Middle frontal gyrus (tissue), 1 donor: ENCODE data around the gene TRMT11.
"Not testable (repeated sequence)": the region's sequence is repeated elsewhere in the genome, so short reads cannot be mapped to it uniquely, and the experiment has no call there.

Experiments
- DNase-seq: peaks from one replicate; pipeline ENCODE4 v3.0.0-alpha.2; 2015; ENCODE audit warnings: low spot score; ENCODE audit errors: extremely low spot score

The TRMT11 gene

GRCh38 chr6:125986301-125987025 is at the start of gene TRMT11:
Gene TRMT11, plus strand, starts transcription at chr6:125986540. Its CDS starts 11 bp downstream, at chr6:125986551.
- DNase-seq: peak; percentile 82

DNA sequence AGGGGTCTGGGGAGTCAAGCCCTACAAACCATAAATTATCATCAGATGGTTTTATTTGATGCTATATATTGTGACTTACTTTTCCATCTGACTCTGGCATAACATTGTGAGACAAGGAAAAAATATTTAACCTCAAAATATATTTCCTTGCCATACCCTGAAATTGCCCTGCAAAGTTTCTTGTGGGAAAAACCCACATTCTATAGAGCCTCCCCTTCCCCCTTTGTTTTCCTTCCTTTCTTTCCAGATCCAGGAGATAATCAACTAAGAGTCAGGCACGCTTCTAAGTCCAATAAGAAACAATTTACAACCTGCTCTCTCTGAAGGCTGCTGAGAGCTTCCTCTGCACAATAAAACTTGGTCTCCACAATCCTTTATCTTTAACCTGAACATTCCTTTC is 47.3 kb upstream of the TRMT11 start:
- no peak for DNase-seq

GRCh38 chr6:125939791-125940190 is 46.5 kb upstream of the TRMT11 start:
- DNase-seq: no peak

DNA sequence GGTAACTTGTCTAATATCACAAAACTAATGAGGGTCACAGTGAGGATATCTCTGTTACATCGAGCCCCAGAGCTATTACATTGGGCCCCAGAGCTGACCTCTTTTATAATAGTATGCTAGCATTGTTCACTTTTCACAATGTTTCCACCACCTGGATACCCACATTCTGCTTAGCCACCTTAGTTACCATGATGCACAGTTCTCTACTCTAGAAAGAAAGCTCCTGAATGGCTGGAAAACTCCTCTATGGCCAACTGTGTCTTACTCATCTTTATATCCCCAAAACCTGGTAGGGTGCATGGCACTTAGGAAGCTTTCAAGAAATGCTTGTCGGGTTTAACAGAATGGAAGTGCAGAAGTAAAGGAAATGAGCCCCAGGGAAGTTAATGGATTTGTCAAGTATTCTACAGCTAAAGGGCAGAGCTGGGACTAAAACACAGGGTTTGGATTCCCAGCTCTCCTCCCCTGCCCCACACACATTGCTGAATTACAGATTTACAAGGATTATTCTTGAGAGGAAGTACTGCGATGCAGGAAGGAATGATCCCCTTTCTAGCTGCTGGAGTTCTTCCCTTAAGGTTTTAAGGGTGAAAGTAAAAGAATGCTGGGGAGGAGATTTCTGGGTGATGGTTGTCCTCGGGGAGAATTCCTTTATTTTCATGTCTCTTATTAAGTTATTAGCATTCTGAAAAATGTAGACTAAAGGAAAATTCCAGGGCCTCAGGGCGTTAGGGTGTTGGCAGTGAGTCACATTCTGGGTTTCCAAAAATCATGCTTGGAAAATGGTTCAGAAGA is 45.9 kb upstream of the TRMT11 start:
- no peak for DNase-seq

DNA sequence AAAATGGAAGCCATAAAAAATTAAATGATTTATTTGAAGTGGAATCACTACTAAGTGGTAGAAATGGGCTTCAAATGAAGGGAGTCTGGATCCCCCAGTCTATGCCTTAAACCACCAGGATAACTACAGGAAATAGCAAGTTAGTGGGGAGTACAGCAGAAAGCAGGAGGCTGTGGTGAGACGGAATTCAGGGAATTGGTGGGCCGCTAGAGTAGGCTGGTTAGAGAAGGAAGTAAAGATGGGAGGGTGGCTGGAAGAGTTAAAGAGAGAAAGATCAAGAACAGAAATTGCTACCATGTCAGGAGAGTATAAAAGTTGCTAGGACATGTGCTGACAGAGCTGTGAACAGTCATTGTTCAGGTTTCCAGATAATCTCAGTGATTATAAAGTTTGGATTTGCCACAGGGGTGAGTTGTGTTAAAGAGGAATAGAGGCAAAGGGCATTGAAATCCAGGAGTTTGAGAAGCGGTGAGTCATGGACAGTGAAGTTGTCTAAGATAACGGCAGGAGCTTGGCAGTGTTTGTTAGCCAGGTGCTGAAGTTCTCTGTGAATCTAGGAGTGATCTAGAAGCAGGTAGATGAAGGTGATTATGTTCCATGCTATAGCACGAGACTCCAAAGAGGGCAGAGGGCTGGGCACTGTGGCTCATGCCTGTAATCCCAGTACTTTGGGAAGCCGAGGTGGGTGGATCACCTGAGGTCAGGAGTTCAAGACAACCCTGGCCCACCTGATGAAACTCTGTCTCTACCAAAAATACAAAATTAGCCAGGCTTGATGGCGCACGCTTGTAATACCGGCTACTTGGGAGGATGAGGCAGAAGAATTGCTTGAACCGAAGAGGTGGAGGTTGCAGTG is 43.4 kb upstream of the TRMT11 start:
- no peak for DNase-seq

DNA sequence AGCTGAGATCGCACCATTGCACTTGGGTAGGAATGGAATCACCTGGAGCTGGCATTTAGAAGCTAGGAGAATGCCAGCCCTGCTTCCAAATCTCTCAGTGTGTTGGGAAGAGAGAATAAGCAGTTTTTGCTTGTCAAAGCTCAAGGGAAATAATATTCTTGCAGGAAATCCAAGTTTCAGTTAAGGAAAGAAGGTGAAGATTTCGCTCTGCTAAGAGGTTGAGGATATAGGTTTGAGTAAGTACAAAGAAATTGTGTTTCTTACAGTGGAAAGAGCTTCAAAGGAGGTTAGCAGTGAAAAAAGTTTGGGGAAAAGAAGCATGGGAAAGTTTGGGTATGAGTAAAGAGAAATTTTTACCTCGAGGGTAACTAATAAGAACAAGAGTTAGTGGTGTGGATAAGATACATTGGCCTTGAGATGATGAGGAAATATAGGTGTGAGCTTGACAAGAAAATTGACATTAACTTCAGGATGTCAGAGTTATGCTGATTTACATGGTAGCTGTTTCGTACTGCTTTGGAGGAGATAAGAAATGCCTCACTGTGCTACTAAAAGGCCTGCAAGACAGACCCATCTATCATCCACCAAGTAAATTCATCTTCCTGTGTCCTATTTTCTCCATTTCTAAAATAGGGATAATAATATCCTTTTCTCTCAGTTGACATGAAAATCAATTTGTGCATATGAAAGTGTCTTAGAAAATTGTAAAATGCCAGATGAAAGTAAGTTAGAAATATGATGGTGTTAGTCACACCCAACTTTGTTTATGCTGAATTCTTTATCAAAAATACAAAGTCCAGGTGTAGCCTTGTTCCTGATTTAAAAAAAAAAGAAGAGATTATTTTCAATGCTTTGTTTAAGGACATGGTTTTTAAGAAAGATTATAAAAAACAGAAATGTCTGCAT is 42.6 kb upstream of the TRMT11 start:
- no peak for DNase-seq

- no peak for DNase-seq
Measured at GRCh38 chr6:125944434-125944816, 41.9 kb upstream of the TRMT11 start.

- no peak for DNase-seq
Measured at GRCh38 chr6:125944896-125945295, 41.4 kb upstream of the TRMT11 start.

DNA sequence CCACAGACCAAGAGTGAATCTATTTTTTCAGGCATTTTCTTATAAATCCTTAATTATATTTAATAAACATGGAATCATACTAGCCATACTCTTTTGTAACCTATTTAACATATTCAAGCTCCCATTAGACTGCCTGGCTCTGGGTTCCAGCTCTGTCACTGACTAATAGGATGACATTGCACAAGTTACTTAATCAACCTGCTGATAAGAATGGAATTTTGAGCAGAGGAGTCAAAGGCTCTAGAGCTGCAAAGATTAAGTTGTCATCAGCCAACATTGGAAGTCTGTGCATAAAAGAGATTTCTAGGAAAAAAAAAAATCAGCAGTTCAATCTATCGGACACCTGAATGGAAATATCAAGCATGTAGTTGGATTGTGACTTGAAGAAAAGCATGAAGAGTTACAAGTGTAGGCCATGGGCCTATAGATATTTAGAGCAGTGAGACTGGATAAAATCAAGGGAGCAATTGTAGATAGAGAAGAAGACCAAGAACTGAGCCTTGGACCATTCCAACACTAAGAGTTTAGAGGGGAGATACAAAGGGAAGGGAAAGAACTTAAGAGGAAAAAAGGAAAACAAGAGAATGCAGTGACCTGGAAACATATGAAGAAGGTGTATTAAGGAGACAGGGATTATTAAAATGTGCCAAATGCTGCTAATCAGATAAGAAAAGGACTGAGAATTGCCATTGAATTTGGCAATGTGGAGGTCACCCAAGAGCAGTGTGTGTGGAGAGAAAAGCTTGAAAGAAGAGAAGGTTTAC is 40.8 kb upstream of the TRMT11 start:
- no peak for DNase-seq

GRCh38 chr6:125947615-125948014 is 38.7 kb upstream of the TRMT11 start:
- no peak for DNase-seq

DNA sequence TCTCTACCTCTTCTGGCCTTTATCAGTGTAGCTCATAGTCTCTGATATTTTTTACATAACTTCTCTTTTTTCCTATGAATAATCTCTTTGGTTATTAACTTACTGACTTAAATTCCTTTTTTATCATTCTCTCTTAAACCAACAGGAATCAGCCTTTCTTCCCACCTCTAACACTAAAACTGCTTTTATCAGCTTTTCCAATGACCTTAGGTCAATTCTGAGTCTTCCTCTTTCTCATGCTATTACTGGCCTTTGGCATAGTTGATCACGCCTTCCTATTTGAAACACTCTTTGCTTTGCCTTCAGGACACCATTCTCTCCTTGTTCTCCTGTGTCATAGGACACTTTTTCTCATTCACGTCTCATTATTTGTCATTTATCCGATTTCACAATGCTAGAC is 37.9 kb upstream of the TRMT11 start:
- no peak for DNase-seq

DNA sequence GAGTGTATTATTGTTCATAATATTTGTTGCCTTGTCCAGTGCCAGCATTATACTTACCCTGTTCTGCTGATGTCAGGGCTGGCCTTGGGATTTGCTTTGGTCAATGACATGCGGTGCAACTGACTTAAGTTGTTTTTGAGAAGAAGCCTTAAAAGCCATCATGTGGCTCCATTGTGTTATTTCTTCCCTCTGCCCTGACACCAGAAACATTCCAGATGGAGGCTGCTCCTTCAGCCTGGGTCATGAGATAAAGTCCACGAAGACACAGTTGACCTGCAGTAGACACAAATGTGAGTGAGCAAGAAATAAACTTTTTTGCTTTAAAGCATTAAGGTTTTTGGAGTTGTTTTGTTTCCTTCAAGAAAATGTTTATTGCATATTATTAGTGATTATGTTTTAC is 37.3 kb upstream of the TRMT11 start:
- no peak for DNase-seq

DNA sequence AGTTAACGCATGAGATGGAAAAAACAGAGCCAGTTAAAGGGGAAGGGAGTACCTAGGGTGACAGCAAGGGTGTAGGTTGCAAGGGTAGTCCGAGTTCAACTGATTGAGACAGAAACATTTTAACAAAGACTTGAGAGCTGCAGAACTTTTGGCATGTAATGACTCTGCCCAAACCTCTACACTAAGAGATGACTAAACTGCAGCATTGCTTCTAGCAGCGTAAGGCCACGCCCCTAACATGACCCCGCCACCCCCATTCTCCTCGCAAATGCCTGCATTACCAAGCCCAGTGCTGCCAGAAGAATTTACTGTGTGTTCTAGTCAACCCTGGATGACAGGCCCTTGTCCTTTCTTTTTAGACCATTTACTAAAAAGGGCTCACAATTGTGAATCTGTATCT is 36.0 kb upstream of the TRMT11 start:
- no peak for DNase-seq

DNA sequence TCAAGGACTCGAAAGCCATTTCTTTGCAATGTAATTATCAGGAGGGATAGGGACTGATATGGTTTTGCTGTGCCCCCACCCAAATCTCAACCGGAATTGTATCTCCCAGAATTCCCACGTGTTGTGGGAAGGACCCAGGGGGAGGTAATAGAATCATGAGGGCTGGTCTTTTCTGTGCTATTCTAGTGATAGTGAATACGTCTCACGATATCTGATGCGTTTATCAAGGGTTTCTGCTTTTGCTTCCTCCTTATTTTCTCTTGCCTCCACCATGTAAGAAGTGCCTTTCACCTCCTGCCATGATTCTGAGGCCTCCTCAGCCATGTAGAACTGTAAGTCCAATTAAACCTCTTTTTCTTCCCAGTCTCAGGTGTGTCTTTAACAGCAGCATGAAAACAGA is 35.6 kb upstream of the TRMT11 start:
- DNase-seq: not testable (repeated sequence)

DNA sequence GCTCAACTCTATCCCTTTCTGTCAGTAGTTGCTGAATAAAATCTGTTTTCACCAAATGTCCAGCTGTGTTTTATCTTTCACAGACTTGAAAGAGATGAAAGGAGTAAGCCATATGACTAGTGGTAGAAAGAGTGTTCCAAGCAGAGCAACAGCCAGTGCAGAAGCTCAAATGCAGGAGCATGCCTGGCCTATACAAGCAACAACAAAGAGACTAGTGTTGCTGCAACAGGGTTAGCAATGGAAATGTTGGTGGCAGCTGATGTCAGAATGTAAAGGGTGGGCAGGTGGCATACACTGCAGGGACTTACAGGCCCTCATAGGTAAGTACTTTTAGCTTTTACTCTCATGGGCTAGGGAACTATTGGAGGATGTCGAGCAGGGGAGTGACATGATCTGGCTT is 35.0 kb upstream of the TRMT11 start:
- DNase-seq: no peak

GRCh38 chr6:125952764-125953501 is 33.4 kb upstream of the TRMT11 start:
- DNase-seq: no peak

DNA sequence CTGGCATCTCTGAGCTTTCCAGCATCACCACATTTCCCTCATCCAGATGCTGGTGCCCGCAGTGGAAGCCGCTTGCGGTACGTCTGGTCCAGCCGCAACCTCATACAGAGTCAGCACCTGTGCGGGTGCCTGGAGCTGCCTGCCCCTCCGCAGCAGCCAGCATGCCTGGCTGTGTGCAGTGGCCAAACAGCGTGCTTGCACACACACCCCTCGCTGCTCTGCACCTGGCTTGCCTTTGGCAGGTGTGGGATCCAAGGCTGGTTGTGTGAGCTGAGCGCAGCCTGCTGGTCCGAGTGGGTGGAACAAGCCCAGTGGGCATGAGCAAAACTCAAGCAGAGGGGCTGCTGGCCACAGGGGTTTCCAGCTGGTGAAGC is 32.9 kb upstream of the TRMT11 start:
- DNase-seq: no peak

DNA sequence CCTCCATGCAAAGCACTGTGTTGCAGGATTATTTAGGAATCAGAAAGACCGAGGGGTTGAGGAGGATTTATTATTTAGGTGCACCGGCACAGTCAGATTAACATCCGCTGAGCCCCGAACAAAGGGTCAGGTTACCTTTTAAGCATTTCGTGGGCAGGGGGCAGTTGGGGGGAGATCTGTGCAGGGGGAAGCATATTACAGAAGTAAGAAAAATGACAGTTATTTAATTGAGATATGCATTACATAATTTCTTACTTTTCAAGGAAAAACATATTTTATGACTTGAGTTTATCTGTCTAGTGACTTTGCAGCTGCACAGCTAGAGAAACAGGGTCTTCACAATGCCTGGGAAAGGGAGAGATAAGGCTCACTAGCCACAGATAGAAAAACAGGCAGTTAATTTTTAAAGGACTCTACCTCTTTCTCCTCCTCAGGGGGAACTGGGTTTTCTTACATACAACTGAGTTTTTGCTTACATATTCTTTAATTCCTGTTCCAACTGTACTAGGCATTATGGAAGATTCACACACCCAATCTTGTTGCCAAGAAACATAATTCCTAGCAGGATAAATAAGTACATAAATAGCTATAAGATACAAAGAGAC is 31.5 kb upstream of the TRMT11 start:
- no peak for DNase-seq

- no peak for DNase-seq
Measured at GRCh38 chr6:125955973-125956372, 30.4 kb upstream of the TRMT11 start.
